ENCODE data around the gene GMCL2. TPM values are rescaled to one million over a fixed set of nuclear protein-coding genes. Genes with fewer than 3 reads are reported as not detected.
A peak's percentile ranks its signal among the peaks of the same experiment; 100 is the strongest.
"Not testable (repeated sequence)": the region's sequence is repeated elsewhere in the genome, so short reads cannot be mapped to it uniquely, and the experiment has no call there.

The GMCL2 gene
- total RNA-seq, 1 donor from 2014 or later, result not detected

DNA sequence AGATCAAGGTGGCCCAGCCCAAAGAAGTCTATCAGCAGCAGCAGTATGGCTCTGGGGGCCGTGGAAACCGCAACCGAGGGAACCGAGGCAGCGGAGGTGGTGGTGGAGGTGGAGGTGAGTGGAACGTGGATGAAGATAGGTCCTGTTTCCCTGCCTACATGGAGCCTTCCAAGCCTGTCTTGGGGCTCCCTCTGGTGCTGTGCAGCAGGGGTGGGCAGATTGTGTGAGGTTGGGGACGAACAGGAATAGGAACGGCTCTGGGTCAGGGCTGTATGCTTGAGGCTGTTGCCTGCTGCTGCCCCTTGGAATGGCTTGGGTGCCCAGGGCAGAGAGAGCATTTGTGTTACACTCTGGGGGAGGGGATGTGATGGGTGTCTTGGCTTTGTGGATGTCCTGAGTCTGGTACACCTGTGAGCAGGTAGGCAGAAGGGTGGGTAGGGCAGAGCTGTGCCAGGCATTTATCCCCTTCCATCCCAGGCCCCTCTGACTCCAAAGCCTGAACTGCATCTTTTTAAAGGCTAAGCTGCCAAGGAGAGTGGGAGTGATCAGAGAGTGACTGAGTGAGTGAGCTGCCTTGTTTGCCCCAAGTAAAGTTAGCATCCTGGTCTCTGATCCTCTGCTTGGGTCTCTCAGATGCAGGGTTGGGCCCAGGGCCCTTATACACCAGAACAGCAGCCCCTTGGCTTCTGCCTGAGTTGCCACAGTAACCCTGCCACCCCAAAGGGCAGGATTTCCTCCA is 22.3 kb upstream of the GMCL2 start:
- DNase-seq, result no peak
- no peak for ATAC-seq (ENCODE audit: poor library complexity)
- intact Hi-C loops (cut with DNase I), result no loop called here

DNA sequence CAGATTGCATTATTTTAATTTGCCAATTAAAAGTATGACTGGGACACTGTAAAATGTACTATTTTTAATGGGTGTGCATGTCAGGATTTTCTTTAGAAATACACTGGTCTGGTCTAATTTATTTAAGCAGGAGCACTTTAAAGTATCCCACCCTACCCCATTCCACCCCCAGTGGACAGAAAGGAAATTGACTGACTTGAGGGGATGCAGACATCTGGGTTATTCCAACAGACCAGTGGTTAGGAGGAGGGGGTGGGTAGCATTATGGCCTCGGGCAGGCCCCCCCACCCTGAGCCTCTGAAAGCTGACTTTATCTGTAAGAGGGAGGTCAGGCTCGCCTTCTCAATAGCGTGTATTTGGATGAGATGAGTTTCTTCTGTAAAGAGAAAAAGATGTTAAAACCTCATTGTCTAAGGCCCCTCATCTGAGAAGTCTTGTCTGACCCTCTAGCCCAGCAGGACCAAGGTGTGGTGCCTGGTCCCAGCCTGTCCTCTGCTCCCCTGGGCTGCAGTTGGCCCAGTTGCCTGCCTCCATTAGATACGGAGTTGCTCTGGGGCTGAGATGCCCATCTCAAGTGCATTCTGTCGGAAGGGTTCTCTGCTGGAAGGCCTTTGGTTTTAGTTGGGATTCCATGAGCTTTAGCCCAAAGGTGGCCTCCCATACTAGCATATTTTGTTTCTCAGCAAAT is 21.5 kb upstream of the GMCL2 start:
- no peak for DNase-seq
- intact Hi-C loops (cut with DNase I), result no loop called here
- ATAC-seq (ENCODE audit: poor library complexity), result no peak

DNA sequence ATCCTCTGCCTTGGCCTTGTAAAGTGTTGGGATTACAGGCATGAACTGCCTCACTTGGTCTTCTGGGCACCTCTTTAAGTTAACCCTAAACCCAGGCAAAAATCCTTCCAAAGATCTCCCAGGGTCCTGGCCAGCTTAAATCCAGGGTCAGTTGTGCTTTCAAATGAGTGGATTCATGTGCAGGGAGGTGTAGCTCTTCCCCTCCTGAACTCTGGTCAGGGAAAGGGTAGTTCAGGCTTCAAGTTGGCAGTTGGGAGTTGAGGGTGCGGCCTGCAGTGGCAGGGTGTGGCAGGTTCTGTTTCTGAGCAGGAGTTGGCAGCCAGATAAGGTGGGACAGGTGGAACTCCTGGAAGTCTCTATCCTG is 20.7 kb upstream of the GMCL2 start:
- intact Hi-C loops (cut with DNase I), result no loop called here
- DNase-seq, result no peak
- no peak for ATAC-seq (ENCODE audit: poor library complexity)

DNA sequence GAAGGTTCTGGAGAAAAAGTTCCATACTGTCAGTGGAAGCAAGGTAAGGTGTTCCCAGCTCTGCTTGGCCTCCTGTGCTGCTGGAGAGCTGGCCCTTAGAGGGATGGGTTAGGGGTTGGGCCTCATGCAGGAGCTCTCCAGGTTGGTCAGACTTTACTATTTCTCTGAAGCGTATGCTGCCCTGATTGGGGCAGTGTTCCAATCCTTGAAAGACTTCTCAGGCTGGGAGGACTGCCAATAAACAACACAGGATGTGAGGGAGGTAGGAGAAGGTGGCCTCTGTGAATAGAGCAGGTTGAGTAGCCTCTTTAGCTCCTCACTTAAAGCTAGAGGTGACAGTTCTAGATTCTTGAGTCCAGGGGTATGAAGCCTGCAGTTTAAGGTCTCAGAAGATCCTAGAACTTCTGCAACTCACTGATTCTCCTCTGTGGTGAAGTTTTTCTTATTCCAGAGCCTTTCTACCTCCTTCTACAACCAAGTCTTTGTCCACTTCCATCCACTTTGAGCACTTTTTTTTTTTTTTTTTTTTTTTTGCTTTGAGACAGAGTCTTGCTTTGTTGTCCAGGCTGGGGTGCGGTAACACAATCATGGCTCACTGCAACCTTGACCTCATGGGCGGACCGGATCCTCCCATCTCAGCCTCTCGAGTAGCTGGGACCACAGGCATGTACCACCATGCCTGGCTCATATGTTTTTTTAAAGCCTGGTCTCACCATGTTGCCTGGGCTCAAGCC is 20.2 kb upstream of the GMCL2 start:
- ATAC-seq (ENCODE audit: poor library complexity) (peak; percentile 16), DNase-seq (no peak)
- intact Hi-C loops (cut with DNase I), result no loop called here

DNA sequence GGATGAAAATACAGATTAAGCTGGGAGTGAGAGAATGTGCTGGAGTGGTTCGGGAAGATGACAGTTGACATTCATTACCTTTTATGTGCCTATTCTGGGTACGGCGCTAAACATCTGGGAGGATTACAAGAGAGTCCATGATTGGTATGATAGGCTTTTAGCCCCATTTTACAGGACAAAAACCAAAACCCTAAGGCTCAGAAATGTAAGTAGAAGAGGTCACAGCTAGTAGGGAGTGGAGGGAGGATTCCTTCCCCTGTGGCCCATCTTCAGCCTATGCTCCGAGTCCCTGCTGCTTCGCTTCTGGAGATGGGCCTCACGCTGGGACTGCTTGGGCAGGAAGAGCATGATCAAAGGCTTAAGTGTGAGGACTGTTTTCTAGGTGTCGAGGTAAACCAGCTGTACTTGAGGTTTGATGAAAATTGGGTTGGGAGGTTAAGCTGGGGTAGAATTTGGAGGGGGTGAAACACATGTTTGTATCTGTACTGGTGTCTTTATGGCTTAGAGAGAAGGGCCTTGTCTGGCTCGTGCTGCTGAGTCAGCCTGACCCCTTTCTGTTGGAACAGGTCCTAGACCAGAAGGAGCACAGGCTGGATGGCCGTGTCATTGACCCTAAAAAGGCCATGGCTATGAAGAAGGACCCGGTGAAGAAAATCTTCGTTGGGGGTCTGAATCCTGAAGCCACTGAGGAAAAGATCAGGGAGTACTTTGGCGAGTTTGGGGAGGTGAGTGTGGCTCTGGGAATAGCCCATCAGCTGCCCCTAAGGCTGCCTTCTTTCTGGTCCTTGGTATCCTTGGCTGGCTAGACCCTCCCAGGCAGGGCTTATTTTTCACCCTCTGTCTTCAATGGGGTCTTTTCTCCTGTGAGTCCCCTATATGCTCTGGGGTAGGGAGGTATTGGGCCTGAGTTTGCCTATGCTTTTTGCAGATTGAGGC is 19.3 kb upstream of the GMCL2 start:
- DNase-seq (no peak), ATAC-seq (ENCODE audit: poor library complexity) (no peak)
- intact Hi-C loops (cut with DNase I), result no loop called here

DNA sequence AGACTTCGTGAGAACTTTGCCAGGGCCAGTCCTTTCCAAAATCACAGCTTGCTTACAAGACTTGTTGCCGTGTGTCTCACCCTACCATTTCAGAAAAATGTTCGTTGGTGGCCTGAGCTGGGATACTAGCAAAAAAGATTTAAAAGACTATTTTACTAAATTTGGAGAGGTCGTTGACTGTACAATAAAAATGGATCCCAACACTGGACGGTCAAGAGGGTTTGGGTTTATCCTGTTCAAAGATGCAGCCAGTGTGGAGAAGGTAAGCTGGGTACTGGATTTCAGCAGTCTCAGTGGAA is 18.5 kb upstream of the GMCL2 start:
- no peak for DNase-seq
- ATAC-seq (ENCODE audit: poor library complexity), result no peak
- intact Hi-C loops (cut with DNase I), result no loop called here

DNA sequence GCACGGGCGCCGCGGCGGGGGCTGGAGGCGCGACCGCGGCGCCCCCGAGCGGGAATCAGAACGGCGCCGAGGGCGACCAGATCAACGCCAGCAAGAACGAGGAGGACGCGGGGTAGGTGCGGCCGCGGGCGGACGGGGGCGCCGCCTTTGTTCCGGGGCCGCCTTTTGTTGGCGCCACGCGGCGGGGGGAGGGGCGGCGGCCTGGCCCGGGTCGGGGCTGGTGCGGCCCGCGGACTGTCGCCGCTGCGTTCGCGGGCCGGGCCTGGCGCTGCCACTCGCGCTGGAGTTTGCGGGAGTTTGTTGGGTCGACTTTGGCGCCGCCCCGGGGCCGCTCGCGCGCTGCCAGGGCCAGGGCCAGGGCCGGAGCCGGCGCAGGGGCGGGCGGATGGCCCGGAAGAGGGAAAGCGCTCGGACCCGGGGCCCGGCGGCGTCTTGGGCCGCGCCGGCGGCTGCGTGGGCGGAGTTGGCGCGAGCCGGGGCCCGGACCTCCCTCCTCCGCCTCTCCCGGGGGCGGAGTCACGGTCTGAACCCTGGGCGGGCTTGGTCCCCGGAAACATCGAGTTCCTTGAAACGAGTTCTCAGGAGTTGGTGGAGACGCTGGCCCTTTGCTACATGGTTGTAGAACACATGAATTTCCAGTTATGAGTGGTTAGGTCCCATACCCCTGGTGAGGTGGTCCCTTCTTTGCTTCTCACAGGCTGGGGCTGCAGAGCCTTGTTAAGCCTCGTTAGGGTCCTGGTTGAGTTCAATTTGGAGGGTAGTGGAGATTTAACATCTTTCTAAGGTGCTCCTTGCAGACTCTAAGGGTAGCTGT is 18.0 kb upstream of the GMCL2 start:
- intact Hi-C loops (cut with DNase I), result no loop called here

DNA sequence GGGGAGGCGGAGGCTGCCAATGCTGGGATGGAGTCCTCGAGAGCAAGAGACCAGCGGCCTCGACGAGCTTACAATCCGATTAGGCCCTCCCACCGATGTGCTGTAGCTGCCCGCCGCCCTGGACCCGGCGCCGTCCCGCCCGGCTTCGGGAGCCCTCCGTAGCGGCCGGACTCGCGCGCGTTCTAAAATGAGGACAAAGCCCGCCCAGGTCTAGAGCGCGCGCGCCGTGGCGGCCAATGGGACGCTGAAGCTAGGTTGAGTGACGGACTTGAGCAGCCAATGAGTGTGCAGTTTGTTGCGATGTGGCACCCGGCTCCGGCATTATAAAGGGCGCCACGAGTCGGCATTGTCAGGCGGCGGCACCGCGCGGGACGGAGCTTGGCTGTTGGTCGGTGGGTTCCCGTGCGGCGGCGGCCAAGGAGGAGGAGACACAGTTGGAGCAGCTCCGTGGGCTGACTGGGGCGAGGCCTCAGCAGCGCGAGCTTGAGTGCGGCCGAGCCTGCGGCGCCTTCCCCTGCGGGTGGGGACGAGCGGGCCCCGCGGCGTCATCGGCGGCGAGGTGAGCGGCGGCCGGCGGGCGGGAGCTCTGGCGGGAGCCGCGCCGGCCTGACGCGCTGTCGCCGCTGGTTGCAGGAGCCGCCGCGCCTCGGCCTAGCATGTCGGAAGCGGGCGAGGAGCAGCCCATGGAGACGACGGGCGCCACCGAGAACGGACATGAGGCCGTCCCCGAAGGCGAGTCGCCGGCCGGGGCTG is 17.2 kb upstream of the GMCL2 start, which contains the start of gene HNRNPAB:
TSS of gene HNRNPAB (plus strand) at position 352 of the 753 bp plus-strand sequence. CDS start at position 657, 305 bp downstream.
- DNase-seq (peak; percentile 96), ATAC-seq (ENCODE audit: poor library complexity) (peak; percentile 95)
- intact Hi-C loops (cut with DNase I), result no loop called here

More for the DNA sequence above, 18.0 kb upstream of the GMCL2 start:
- DNase-seq (peak; percentile 87), ATAC-seq (ENCODE audit: poor library complexity) (peak; percentile 62)

DNA sequence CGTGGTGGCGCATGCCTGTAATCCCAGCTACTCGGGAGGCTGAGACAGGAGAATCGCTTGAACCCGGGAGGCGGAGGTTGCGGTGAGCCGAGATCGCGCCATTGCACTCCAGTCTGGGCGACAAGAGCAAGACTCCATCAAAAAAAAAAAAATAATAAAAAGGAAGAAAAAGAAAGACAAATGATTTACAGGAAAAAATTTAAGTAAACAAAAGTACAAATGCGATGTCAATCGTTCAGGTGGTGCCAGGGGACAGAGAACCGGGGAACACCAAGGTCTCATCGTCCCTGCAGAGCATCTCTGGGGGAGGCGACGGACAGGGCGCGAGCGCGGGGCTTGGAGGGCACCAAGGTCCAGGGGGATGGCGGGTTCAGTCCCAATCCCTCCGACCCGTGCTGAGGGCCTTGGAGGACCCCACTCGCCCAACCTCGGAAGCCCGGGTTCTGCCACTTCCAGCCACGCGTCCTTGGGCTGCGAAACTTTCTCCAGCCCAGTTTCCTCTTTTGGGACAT is 16.6 kb upstream of the GMCL2 start:
- intact Hi-C loops (cut with DNase I), result no loop called here
- no peak for DNase-seq
- ATAC-seq (ENCODE audit: poor library complexity), result peak; percentile 6

DNA sequence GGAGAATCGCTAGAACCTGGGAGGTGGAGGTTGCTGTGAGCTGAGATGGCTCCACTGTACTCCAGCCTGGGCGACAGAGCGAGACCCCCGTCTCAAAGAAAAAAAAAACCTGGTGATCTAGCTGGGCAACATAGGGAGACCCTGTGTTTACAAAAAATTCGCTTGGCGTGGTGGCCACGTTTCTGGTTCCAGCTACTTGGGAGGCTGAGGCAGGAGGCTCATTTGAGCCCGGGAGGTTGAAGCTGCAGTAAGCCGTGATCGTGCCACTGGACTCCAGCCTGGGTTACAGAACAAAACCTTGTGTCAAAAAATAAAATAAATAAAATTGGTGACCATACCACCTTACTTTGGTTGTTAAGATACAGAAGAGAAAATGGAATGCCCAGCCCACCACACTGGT is 15.4 kb upstream of the GMCL2 start:
- intact Hi-C loops (cut with DNase I), result no loop called here
- no peak for DNase-seq
- no peak for ATAC-seq (ENCODE audit: poor library complexity)

DNA sequence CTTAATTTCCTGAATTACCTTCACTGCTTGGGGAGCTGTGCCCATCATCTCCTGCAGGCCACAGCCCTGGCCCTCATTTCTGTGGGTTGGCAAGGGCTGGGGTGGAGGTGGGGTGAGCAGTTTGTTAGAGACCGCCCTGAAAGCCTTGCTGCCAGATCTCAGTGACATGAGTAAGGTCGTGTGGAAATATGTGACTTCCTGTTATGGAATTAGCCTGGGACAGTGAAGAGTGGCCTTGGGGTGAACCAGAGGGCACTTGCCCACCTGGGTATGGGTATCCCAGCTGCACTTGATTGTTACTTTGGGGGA is 14.7 kb upstream of the GMCL2 start:
- ATAC-seq (ENCODE audit: poor library complexity) (no peak), DNase-seq (no peak)
- intact Hi-C loops (cut with DNase I), result no loop called here

DNA sequence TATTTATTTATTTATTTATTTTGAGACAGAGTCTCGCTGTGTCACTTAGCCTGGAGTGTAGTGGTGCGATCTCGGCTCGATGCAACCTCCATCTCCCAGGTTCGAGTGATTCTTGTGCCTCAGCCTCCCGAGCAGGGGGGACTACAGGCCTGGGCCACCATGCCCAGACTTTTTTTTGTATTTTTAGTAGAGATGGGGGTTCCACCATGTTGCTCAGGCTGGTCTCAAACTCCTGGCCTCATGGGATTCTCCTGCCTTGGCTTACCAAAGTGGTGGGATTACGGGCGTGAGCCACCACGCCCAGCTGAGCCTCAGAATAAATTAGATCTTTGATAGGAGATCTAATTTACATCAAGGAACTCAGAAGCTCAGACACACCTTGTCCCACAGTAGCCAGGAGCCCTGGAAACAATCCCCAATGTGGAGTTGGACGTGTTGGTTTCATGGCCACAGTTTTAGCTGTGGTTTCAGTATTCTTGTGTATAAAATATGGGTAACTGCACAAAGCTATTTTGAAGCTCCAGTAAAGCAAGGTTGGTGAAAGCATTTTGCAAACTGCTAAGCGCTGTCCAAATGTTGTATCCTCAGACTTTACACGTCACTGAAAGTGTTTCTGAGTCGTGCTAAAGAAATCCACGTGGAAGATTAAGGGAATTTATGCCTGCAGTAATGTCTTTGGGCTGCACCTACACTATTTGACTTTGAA is 14.2 kb upstream of the GMCL2 start:
- DNase-seq, result no peak
- intact Hi-C loops (cut with DNase I), result no loop called here
- no peak for ATAC-seq (ENCODE audit: poor library complexity)

DNA sequence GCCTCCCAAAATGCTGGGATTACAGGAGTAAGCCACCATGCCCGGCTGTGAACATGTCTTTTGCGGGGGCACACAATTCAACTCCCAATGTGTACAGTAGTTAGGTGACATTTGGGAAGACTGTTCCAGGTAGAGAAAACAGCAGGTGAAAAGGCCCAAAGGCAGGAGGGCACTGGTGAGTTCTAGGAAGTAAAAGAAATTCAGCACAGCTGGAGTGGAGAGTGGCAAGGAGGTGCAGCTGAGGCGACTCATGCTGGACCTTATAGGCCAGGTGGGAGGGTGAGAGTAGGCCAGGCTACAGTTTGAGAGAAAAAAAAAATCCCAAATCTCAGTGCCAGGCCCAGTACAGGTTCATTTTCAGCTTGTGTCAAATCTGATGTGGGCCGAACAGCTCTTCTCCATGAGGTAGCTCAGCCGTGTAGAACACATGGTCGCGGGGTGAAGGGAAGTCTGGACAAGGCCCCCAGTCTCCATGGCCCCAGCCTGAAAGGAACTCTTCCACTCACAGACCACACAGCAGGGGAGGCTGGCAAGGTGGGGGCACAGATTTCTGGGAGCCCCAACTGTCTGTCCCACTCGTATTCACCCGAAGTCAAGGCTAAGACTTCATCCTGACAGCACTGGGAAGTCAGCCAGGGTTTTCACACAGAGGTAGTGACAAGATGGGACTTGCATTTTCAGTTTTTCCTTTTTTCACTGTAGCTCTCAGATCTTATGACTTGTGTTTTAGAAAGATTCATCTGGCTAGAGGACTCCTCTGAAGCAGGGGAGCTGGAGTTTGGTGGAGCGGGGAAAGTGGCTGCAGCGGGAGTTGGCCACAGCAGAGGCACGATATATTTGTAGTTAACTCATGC is 12.6 kb upstream of the GMCL2 start:
- ATAC-seq (ENCODE audit: poor library complexity) (no peak), DNase-seq (no peak)
- intact Hi-C loops (cut with DNase I), result no loop called here

DNA sequence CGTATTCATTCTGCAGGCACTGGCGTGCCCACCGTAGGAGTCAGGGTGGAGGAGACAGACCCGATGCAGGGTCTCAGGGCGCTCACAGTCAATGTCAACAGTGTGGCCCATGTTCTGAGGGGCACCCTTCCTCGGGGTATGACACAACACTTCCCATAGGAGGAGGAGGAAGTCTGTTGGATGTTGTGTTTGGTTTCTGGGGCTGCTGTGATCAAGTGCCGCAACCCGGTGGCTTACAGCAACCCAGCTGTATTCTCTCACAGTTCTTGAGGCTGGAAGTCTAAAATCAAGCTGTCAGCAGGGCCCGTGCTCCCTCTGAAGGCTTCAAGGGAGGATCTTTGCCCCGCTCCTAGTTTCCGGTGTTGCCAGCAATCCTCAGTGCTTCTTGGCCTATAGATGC is 11.5 kb upstream of the GMCL2 start:
- intact Hi-C loops (cut with DNase I), result no loop called here
- ATAC-seq (ENCODE audit: poor library complexity) (no peak), DNase-seq (no peak)

DNA sequence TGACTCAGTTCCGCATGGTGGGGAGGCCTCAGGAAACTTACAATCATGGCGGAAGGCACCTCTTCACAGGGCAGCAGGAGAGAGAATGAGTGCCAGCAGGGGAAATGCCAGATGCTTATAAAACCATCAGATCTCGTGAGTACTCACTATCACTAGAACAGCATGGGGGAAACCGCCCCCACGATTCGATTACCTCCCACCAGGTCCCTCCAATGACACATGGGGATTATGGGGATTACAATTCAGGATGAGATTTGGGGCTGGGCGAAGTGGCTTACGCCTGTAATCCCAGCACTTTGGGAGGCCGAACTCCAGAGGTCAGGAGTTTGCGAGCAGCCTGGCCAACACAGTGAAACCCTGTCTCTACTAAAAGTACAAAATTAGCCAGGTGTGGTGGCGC is 11.0 kb upstream of the GMCL2 start:
- not testable (repeated sequence) for ATAC-seq (ENCODE audit: poor library complexity)

DNA sequence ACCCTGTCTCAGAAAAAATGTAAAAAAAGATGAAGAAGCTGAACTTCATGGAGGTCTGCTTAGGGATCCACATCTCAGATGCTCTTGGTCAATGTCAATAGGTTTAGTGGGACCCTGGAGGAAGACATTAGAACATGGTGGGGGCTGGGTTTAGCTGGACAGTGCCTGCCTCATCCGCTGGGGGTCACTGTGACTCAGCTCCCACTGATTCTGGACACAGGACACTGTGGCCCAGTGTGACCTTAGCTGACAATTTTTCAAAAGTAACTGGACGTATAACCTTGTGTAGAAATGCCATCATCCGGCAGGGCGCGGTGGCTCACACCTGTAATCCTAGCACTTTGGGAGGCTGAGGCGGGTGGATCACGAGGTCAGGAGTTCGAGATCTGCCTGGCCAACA is 9.8 kb upstream of the GMCL2 start:
- intact Hi-C loops (cut with DNase I), result no loop called here
- ATAC-seq (ENCODE audit: poor library complexity), result no peak
- DNase-seq, result no peak

More for the DNA sequence above, 11.0 kb upstream of the GMCL2 start:
- intact Hi-C loops (cut with DNase I); DNase-seq: not testable (repeated sequence)

All from Right ventricle myocardium superior (tissue), 1 donor.